Aortic smooth muscle cell (primary cell): Measurements from ENCODE around the gene DBNL. TPM values are rescaled to one million over a fixed set of nuclear protein-coding genes. Genes with fewer than 3 reads are reported as not detected.

Source experiments
- total RNA-seq: library from RNA; depleted of rRNA; stranded (reverse); fragments of >200 nt; gene quantifications from 2 replicates; pipeline ENCODE4 v1.2.3, GENCODE V29; 2014

The DBNL gene
- 160 and 166 TPM in 2 replicates for total RNA-seq

GRCh38 chr7:44044315-44045225 lies at the start of gene DBNL:
DBNL (plus strand) TSS chr7:44044702; CDS start chr7:44044738, 36 bp downstream.

DNA sequence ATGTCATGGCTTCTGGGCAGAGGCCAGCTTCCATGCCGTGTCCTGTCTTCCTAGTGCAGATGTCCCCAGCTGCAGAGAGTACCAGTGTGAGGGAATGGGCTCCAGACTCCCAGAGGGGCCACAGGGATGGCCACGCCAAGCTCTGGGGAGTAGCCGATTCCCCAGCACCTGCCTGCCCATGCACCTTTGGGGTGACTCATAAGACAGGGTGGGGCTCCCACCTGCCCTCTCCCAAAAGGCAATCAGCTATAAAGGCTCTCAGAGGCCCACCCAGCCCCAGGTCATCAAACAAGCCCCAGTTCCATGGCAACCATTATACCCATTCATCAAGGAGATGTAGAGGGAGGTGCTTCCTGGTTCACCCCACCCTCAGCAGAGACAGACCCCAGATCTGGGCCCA lies 47.0 kb upstream of the DBNL start, which contains the start of gene SPDYE1:
SPDYE1 (plus strand) TSS at position 366 of the 400 bp plus-strand sequence. CDS start 2,053 bp downstream, outside the sequence.

DNA sequence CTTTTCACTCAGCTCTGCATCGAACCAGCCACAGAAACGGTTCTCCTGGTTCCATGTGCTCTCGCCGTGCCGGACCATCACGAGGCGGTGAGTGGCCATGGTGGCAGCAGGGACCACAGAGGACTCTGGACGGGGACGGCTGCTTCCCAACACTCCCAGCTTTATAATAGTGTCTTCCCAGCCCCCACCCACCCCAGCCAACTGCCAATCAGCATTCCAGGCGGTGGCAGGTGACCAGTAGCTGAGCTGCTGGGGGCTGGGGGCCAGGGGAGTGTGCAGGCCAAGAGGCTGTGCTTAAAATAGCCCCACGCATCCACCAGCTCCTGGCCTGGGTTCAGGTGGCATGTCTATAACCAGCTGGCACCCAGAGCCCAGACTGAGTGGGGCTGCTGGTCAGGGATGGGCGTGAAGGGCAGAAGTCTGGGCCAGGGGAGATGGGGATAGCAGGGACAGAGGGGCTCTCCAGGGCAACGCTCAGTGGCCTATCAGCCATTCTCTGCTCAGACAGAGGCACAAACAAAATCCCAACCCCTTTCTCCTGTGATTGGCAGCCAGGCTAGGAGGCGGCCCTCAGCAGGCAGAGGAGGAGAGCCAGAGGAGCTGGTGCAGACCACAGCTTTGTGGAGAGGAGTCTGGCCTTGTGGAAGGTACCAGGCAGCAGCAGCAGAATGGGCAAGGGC lies 21.1 kb downstream of the DBNL start, which contains the start of gene PGAM2:
PGAM2 (minus strand) TSS at position 137 of the 680 bp plus-strand sequence; CDS start at position 99, 38 bp downstream.

DNA sequence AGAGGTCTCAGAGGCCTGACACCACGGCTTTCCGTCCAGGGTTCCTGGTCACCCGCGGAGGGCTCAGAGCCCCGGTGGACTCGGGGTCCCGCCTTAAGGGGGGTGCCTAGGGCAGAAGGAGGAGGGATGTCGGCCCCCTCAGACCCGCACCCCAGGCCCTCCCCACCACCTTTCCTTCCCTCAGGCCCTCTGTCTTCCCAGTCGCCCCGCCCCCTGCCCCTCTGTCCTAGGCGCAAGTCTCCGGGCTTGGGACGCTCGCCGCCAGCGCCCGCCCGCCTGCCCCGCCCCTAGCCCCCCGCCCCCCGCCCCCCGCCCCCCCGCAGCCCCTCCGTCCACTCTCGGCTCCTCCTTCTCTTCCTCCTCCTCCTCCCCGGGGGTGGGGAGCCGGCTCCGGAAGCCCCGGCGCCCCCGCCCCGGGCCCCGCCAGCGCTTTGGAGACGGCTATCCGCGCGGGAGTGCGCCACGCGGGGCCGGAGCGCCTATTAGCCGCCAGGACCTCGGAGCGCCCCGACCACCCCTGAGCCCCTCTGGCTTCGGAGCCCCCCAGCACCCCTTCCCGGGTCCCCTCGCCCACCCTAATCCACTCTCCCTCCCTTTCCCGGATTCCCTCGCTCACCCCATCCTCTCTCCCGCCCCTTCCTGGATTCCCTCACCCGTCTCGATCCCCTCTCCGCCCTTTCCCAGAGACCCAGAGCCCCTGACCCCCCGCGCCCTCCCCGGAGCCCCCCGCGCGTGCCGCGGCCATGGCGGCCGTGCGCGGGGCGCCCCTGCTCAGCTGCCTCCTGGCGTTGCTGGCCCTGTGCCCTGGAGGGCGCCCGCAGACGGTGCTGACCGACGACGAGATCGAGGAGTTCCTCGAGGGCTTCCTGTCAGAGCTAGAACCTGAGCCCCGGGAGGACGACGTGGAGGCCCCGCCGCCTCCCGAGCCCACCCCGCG lies 59.7 kb downstream of the DBNL start, which contains the start of gene AEBP1:
AEBP1 (plus strand) TSS at position 423 of the 937 bp plus-strand sequence; CDS start at position 744, 321 bp downstream.

Other genes starting within 250 kb of the DBNL start
- gene MRPS24, start 175.2 kb upstream of the DBNL start, total RNA-seq: 53.5 and 58.4 TPM in 2 replicates
- gene URGCP, start 138.1 kb upstream of the DBNL start, total RNA-seq: 30.0 and 32.1 TPM in 2 replicates
- 11.3 and 12.0 TPM in 2 replicates for gene UBE2D4, start 118.3 kb upstream of the DBNL start, total RNA-seq
- gene SPDYE1, start 46.8 kb upstream of the DBNL start, total RNA-seq: not detected in 2 replicates
- gene PGAM2, start 20.9 kb downstream of the DBNL start, total RNA-seq: 0.26 and 1.2 TPM in 2 replicates
- 13.6 and 16.9 TPM in 2 replicates for gene POLM, start 37.8 kb downstream of the DBNL start, total RNA-seq
- gene AEBP1, start 59.6 kb downstream of the DBNL start, total RNA-seq: 141 and 228 TPM in 2 replicates
- gene POLD2, start 78.8 kb downstream of the DBNL start, total RNA-seq: 81.6 and 104 TPM in 2 replicates
- not detected in 2 replicates for gene MYL7, start 96.6 kb downstream of the DBNL start, total RNA-seq
- 0.25 and 0.26 TPM in 2 replicates for gene GCK, start 144.7 kb downstream of the DBNL start, total RNA-seq
- gene YKT6, start 156.3 kb downstream of the DBNL start, total RNA-seq: 86.2 and 107 TPM in 2 replicates